ENCODE results near the gene SPTBN4.

Gene SPTBN4

DNA sequence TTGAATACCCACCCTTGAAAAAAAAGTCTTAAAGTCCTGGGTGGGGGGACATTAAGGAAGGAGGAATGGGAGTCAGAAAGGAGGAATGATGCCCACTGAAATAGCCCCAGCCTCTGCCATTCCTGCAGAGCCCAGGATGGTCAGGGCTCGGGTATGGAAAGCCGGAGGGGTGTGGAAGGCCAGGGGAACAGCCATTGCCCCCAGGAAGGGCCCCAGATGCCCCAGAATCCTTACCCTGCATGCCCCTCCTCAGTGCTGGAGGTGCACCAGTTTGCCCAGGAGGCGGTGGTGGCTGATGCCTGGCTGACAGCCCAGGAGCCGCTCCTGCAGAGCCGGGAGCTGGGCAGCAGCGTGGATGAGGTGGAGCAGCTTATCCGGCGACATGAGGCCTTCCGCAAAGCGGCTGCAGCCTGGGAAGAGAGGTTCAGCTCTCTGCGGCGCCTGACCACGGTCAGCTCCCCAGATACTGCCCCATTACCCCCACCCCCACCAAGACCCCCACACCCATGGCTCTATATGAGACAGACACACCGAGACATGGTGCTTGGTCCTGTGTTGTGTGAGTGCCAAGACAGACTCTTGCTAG lies 99.2 kb downstream of the SPTBN4 start:
- Histone ChIP-seq H3K4me3 (ENCODE audit: low read length in 2 of 2) (no peak overlapping the region), H3K9me3 (ENCODE audit: control insufficient read depth in 2 of 2, low read length in 2 of 2) (no peaks in the 10 kb centered on the region), H3K36me3 (ENCODE audit: control insufficient read depth in 2 of 2, insufficient read depth in 2 of 2, low read length in 2 of 2) (no peaks in the 10 kb centered on the region), H3K27ac (ENCODE audit: low read length) (no peak overlapping the region), H3K4me1 (ENCODE audit: control insufficient read depth, insufficient read depth, low read length) (peaks cover 16% of the 10 kb centered on the region), H3K9ac (ENCODE audit: low read length in 2 of 2) (no peak overlapping the region), H3K27me3 (ENCODE audit: control insufficient read depth in 1 of 2, insufficient read depth in 2 of 2, low read length in 2 of 2) (peaks cover 22 to 27% of the 10 kb centered on the region in 2 donors)

DNA sequence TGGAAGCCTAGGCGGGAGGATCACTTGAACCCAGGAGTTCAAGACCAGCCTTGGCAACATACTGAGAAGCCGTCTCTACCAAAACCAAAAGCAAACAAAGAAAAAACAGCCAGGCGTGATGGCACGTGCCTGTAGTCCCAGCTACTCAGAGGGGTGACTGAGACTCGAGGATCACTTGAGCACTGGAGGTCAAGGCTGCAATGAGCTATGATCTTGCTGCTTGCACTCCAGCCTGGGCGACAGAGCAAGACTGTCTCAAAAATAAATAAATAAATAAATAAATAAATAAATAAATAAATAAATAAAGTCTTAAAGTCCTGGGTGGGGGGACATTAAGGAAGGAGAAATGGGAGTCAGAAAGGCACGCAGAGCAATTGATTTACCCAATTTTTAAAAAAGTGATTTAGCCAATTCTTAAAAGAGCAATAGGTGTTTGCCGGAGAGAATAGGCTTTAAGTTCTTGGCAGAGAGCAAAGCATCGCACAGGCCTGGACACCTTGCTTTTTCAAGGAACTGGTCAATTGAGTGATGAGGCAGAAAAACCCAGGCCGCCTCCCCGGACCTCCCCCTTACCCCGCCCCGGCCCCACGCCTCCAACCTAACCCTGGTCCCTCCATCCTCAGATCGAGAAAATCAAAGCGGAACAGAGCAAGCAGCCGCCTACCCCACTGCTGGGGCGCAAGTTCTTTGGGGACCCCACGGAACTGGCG lies 100.4 kb downstream of the SPTBN4 start:
- H3K9ac ChIP-seq (ENCODE audit: low read length in 2 of 2) = no peak overlapping the region
- peaks cover 16% of the 10 kb centered on the region for H3K4me1 ChIP-seq (ENCODE audit: control insufficient read depth, insufficient read depth, low read length)
- no peaks in the 10 kb centered on the region for H3K36me3 ChIP-seq (ENCODE audit: control insufficient read depth in 2 of 2, insufficient read depth in 2 of 2, low read length in 2 of 2)
- H3K4me3 ChIP-seq (ENCODE audit: low read length in 2 of 2) = peak overlapping the region in 1 of 2 donors; percentile 58
- no peak overlapping the region for H3K27ac ChIP-seq (ENCODE audit: low read length)
- H3K9me3 ChIP-seq (ENCODE audit: control insufficient read depth in 2 of 2, low read length in 2 of 2) = no peaks in the 10 kb centered on the region
- peaks cover 22 to 27% of the 10 kb centered on the region in 2 donors for H3K27me3 ChIP-seq (ENCODE audit: control insufficient read depth in 1 of 2, insufficient read depth in 2 of 2, low read length in 2 of 2)

DNA sequence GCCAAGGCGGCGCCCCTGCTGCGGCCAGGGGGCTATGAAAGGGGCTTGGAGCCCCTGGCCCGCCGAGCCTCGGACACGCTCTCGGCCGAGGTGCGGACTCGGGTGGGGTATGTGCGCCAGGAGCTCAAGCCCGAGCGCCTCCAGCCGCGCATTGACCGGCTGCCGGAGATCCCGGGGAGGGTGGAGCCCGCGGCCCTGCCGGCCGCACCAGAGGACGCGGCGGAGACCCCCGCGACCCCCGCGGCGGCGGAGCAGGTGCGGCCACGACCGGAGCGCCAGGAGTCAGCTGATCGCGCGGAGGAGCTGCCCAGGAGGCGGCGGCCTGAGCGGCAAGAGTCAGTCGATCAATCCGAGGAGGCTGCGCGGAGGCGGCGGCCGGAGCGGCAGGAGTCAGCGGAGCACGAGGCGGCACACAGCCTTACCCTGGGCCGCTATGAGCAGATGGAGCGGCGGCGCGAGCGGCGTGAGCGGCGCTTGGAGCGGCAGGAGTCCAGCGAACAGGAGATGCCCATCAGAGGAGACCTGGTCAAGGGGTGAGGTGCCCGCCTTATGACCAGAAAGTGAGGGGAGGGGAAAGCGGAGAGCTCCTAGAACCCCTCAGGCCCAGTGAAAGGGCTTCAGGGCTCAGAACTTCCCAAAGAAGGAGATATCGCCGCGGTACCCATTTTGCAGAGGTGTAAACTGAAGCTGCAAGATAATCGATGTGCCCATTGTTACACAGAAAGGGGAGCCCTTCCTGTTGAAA lies 101.1 kb downstream of the SPTBN4 start:
- H3K9ac ChIP-seq (ENCODE audit: low read length in 2 of 2) = no peak overlapping the region
- H3K4me1 ChIP-seq (ENCODE audit: control insufficient read depth, insufficient read depth, low read length) = peaks cover 16% of the 10 kb centered on the region
- H3K36me3 ChIP-seq (ENCODE audit: control insufficient read depth in 2 of 2, insufficient read depth in 2 of 2, low read length in 2 of 2) = no peaks in the 10 kb centered on the region
- peaks cover 22 to 27% of the 10 kb centered on the region in 2 donors for H3K27me3 ChIP-seq (ENCODE audit: control insufficient read depth in 1 of 2, insufficient read depth in 2 of 2, low read length in 2 of 2)
- no peak overlapping the region for H3K27ac ChIP-seq (ENCODE audit: low read length)
- H3K4me3 ChIP-seq (ENCODE audit: low read length in 2 of 2) = peak overlapping the region in 1 of 2 donors; percentile 58
- no peaks in the 10 kb centered on the region for H3K9me3 ChIP-seq (ENCODE audit: control insufficient read depth in 2 of 2, low read length in 2 of 2)

DNA sequence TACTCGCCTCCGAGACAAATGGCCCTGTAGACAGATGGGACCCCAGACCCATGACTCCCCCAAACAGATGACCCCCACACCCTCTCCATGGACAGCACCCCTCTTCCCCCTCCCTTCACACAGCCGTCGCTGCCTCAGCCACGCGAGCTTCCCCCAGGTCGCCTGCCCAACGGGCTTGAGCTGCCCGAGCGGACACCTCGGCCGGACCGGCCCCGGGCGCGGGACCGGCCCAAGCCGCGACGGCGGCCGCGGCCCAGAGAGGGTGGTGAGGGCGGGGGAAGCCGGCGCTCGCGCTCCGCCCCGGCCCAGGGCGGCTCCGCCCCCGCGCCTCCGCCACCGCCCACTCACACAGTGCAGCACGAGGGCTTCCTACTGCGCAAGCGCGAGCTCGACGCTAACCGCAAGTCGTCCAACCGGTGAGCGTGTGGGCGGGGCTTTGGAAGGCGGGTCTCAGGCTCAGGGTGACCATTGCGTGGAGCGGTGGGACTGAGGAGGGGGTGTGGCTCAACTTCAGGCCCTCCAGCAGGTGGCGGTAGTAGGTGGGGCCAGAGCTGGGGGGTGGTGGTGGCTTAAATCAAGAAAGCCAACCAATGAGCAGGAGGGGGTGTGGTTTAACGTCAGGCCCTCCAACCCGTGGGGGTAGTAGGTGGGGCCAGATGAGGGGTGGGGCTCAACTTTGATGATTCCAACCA lies 103.7 kb downstream of the SPTBN4 start:
- H3K27ac ChIP-seq (ENCODE audit: low read length) = no peak overlapping the region

DNA sequence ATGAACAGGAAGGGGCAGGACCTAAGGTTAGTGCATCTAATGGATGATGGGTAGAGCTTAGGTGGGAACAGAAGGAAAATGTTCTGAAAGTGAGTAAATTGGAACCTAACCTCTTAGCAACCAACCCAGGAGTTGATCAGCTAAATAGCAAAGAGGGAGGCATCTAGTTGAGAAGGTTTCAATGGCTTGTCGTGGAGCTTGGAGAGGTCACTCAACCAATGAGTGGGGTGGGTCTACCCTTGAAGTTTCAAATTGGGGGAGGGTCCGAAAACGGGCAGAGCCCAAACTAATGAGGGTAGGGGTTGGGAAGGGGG lies 104.2 kb downstream of the SPTBN4 start:
- Histone ChIP-seq H3K27ac (ENCODE audit: low read length) (no peak overlapping the region), H3K4me3 (ENCODE audit: low read length in 2 of 2) (peak overlapping the region; percentile 20 to 35), H3K4me1 (ENCODE audit: control insufficient read depth, insufficient read depth, low read length) (peaks cover 17% of the 10 kb centered on the region), H3K9ac (ENCODE audit: low read length in 2 of 2) (no peak overlapping the region), H3K9me3 (ENCODE audit: control insufficient read depth in 2 of 2, low read length in 2 of 2) (no peaks in the 10 kb centered on the region), H3K27me3 (ENCODE audit: control insufficient read depth in 1 of 2, insufficient read depth in 2 of 2, low read length in 2 of 2) (peaks cover 13 to 19% of the 10 kb centered on the region in 2 donors), H3K36me3 (ENCODE audit: control insufficient read depth in 2 of 2, insufficient read depth in 2 of 2, low read length in 2 of 2) (no peaks in the 10 kb centered on the region)

More for the DNA sequence above, 103.7 kb downstream of the SPTBN4 start:
- Histone ChIP-seq H3K36me3 (ENCODE audit: control insufficient read depth in 2 of 2, insufficient read depth in 2 of 2, low read length in 2 of 2) (no peaks in the 10 kb centered on the region), H3K9ac (ENCODE audit: low read length in 2 of 2) (peak overlapping the region; percentile 62 to 68), H3K4me1 (ENCODE audit: control insufficient read depth, insufficient read depth, low read length) (peaks cover 16% of the 10 kb centered on the region), H3K27me3 (ENCODE audit: control insufficient read depth in 1 of 2, insufficient read depth in 2 of 2, low read length in 2 of 2) (peaks cover 18 to 24% of the 10 kb centered on the region in 2 donors), H3K4me3 (ENCODE audit: low read length in 2 of 2) (peak overlapping the region; percentile 64 to 71), H3K9me3 (ENCODE audit: control insufficient read depth in 2 of 2, low read length in 2 of 2) (no peaks in the 10 kb centered on the region)

DNA sequence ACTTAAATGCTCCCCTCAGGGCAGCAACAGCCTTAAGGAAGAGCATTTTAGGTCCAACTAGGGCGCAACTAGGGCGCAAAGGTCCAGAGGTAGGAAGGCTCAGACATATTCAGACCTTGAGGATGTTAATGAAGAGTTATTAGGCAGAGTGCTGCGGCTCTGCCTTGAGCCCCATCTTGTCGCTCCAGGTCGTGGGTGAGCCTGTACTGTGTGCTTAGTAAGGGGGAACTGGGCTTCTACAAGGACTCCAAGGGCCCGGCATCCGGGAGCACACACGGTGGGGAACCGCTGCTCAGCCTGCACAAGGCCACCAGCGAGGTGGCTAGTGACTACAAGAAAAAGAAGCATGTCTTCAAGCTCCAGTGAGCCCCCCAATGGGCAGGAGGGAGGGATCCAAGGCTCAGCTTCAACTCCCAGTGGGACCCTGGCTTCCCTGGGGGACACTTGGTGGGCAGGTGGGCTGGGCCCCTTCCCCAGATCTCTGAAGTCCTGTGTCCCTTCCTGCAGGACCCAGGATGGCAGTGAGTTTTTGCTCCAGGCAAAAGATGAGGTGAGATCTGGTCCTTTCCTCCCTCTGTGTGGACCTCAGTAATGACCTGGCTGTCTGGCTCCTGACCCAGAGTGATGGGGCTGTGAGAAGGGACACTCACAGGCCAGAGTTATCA lies 105.2 kb downstream of the SPTBN4 start:
- Histone ChIP-seq H3K4me3 (ENCODE audit: low read length in 2 of 2) (no peak overlapping the region), H3K9ac (ENCODE audit: low read length in 2 of 2) (no peak overlapping the region), H3K9me3 (ENCODE audit: control insufficient read depth in 2 of 2, low read length in 2 of 2) (no peaks in the 10 kb centered on the region), H3K27me3 (ENCODE audit: control insufficient read depth in 1 of 2, insufficient read depth in 2 of 2, low read length in 2 of 2) (peaks cover 10 to 14% of the 10 kb centered on the region in 2 donors), H3K4me1 (ENCODE audit: control insufficient read depth, insufficient read depth, low read length) (peaks cover 20% of the 10 kb centered on the region), H3K36me3 (ENCODE audit: control insufficient read depth in 2 of 2, insufficient read depth in 2 of 2, low read length in 2 of 2) (no peaks in the 10 kb centered on the region), H3K27ac (ENCODE audit: low read length) (no peak overlapping the region)

DNA sequence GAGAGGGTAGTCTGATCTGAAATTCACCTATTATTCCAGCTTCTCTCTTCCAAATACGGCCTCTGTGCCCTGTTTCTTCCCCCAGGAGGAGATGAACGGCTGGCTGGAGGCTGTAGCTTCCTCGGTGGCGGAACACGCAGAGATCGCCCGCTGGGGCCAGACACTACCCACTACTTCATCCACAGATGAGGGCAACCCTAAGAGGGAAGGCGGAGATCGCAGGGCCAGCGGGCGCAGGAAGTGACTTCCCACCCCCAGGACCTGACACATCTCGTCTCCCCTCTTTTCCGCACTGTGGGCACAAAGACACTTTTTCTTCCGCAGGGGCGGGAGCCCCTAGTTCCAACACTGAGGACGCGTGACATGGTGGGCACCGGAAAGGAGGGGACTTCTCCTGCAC lies 108.5 kb downstream of the SPTBN4 start:
- no peaks in the 10 kb centered on the region for H3K27me3 ChIP-seq (ENCODE audit: control insufficient read depth in 1 of 2, insufficient read depth in 2 of 2, low read length in 2 of 2)
- H3K27ac ChIP-seq (ENCODE audit: low read length) = no peak overlapping the region
- peaks cover 3 to 4% of the 10 kb centered on the region in 2 donors for H3K36me3 ChIP-seq (ENCODE audit: control insufficient read depth in 2 of 2, insufficient read depth in 2 of 2, low read length in 2 of 2)
- H3K9me3 ChIP-seq (ENCODE audit: control insufficient read depth in 2 of 2, low read length in 2 of 2) = no peaks in the 10 kb centered on the region
- H3K4me1 ChIP-seq (ENCODE audit: control insufficient read depth, insufficient read depth, low read length) = peaks cover 12% of the 10 kb centered on the region
- no peak overlapping the region for H3K4me3 ChIP-seq (ENCODE audit: low read length in 2 of 2)
- no peak overlapping the region for H3K9ac ChIP-seq (ENCODE audit: low read length in 2 of 2)

DNA sequence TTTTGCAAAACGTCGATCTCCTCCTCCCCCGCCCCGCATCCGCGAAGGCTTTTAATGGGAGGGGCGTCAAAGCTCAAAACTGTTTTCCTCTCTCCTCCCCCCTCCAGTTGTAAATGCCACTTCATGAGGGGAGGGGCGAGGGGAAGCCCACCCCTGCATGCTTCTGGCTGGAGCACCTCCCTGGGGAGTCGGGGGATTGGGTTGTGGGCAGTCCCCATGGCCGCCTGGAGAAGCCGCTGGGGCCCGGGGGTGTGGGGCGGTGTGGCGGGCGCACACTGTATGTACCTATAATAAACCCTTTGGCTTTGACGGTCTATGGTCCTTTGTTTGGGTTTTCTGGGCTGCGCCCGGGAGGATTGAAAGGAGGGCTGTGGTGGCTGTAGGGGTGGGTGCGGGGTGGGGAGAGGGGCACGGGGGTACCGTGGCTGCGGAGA lies 109.4 kb downstream of the SPTBN4 start:
- Histone ChIP-seq H3K27ac (ENCODE audit: low read length) (no peak overlapping the region), H3K4me3 (ENCODE audit: low read length in 2 of 2) (peak overlapping the region; percentile 90 to 98), H3K9ac (ENCODE audit: low read length in 2 of 2) (no peak overlapping the region), H3K9me3 (ENCODE audit: control insufficient read depth in 2 of 2, low read length in 2 of 2) (no peaks in the 10 kb centered on the region), H3K27me3 (ENCODE audit: control insufficient read depth in 1 of 2, insufficient read depth in 2 of 2, low read length in 2 of 2) (no peaks in the 10 kb centered on the region), H3K4me1 (ENCODE audit: control insufficient read depth, insufficient read depth, low read length) (peaks cover 10% of the 10 kb centered on the region), H3K36me3 (ENCODE audit: control insufficient read depth in 2 of 2, insufficient read depth in 2 of 2, low read length in 2 of 2) (peaks cover 7% of the 10 kb centered on the region in 2 donors)

DNA sequence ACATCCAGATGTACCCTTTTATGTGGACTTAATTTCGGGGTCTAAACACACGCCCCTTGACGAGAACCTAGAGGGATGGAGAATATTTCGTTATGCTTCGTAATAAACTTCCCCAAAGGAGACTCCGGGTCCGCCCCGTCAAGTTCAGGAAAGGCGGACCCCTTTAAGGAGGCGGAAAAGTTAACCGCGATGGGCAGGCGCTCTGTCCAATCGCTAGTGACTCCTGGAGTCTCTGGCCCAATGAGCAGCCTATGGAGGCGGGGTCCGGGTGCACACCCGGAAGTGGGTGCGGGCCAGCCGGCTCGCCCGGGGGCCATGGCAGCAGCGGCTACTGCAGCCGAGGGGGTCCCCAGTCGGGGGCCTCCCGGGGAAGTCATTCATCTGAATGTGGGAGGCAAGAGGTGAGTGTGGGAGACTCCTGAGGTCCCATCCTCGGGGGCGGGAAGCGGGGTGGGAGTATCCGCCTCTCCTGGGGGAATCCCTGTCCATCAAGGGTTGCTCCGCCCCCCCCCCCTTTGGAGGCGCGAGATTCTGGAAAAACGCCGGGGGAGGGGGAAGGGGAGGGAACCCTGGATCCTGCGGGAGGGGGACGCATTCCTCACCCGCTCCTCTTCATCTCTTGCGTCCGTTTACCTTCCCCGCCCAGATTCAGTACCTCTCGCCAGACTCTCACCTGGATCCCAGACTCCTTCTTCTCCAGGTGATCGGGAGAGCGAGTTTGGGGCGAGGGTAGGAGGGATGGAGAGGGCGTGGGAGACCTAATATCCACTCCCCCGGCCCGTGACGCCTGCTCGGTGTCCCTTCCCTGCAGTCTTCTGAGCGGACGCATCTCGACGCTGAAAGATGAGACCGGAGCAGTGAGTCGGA lies 110.0 kb downstream of the SPTBN4 start, which contains the start of gene SHKBP1:
Gene SHKBP1, plus strand, starts transcription at position 289 of the 867 bp plus-strand sequence. Its CDS starts 27 bp downstream, at position 316.
- no peaks in the 10 kb centered on the region for H3K27me3 ChIP-seq (ENCODE audit: control insufficient read depth in 1 of 2, insufficient read depth in 2 of 2, low read length in 2 of 2)
- H3K4me3 ChIP-seq (ENCODE audit: low read length in 2 of 2) = peak within 1 kb of the TSS; percentile 90 to 98
- peaks cover 7% of the 10 kb centered on the region in 2 donors for H3K36me3 ChIP-seq (ENCODE audit: control insufficient read depth in 2 of 2, insufficient read depth in 2 of 2, low read length in 2 of 2)
- H3K4me1 ChIP-seq (ENCODE audit: control insufficient read depth, insufficient read depth, low read length) = peaks cover 10% of the 10 kb centered on the region
- no peak within 1 kb of the TSS for H3K27ac ChIP-seq (ENCODE audit: low read length)
- peak within 1 kb of the TSS; percentile 68 to 79 for H3K9ac ChIP-seq (ENCODE audit: low read length in 2 of 2)
- H3K9me3 ChIP-seq (ENCODE audit: control insufficient read depth in 2 of 2, low read length in 2 of 2) = no peaks in the 10 kb centered on the region
